Natural killer cell (primary cell): ENCODE measurements around the gene SLC5A1. TPM values are rescaled to one million over a fixed set of nuclear protein-coding genes. Genes with fewer than 3 reads are reported as not detected.
A peak's percentile ranks its signal among the peaks of the same experiment; 100 is the strongest.
"Not testable (repeated sequence)": the region's sequence is repeated elsewhere in the genome, so short reads cannot be mapped to it uniquely, and the experiment has no call there.

Source experiments
- ATAC-seq, 3 donors: fragments of 150-1000 bp in 2 of 3; fragments of 200-7000 bp in 1 of 3; cut with Tn5 transposase; 1 replicate in 1 of 3; 2 replicates in 2 of 3; pipeline ENCODE4 v1.10.0; 2021; ENCODE audit warnings: mild to moderate bottlenecking in 2 of 3, moderate library complexity in 2 of 3
- DNase-seq, 2 donors: peaks; one replicate each; pipeline versions ENCODE4 v3.0.0 to v3.0.0-alpha.2; 2013 to 2021; ENCODE audit warnings: mixed read lengths in 1 of 2
- H3K27ac ChIP-seq: one replicate; pipeline ENCODE4 v1.5.1; 2013; ENCODE audit warnings: mild to moderate bottlenecking, low read length
- H3K27me3 ChIP-seq: one replicate; pipeline ENCODE4 v1.6.1; 2013; ENCODE audit warnings: low read length; ENCODE audit not compliant: control insufficient read depth, insufficient read depth
- H3K36me3 ChIP-seq: one replicate; pipeline ENCODE4 v1.6.1; 2013; ENCODE audit warnings: low read length; ENCODE audit not compliant: control insufficient read depth, insufficient read depth
- H3K4me1 ChIP-seq: one replicate; pipeline ENCODE4 v1.6.1; 2013; ENCODE audit warnings: low read length; ENCODE audit not compliant: control insufficient read depth, insufficient read depth
- H3K4me3 ChIP-seq: one replicate; pipeline ENCODE4 v1.5.1; 2013; ENCODE audit warnings: low read length
- H3K9me3 ChIP-seq: one replicate; pipeline ENCODE4 v1.6.1; 2013; ENCODE audit warnings: low read length; ENCODE audit not compliant: control insufficient read depth, insufficient read depth
- H3K27ac Mint-ChIP-seq, 2 donors: one replicate each; pipeline ENCODE4 v1.8.0; 2022; ENCODE audit warnings: mild to moderate bottlenecking in 2 of 2, mixed read lengths in 2 of 2, moderate library complexity in 1 of 2
- H3K27me3 Mint-ChIP-seq, 2 donors: one replicate each; pipeline ENCODE4 v1.8.0; 2022; ENCODE audit warnings: low read depth in 2 of 2, mixed read lengths in 2 of 2
- H3K36me3 Mint-ChIP-seq: one replicate; pipeline ENCODE4 v1.8.0; 2022; ENCODE audit warnings: mixed read lengths
- H3K4me1 Mint-ChIP-seq, 2 donors: one replicate each; pipeline ENCODE4 v1.8.0; 2022; ENCODE audit warnings: mixed read lengths in 2 of 2
- H3K4me3 Mint-ChIP-seq: one replicate; pipeline ENCODE4 v1.8.0; 2022; ENCODE audit warnings: mild to moderate bottlenecking, moderate library complexity, mixed read lengths
- H3K9me3 Mint-ChIP-seq, 2 donors: one replicate each; pipeline ENCODE4 v1.8.0; 2022; ENCODE audit warnings: mixed read lengths in 2 of 2
- CTCF ChIP-seq: fragments of 200-600 bp; IDR thresholded peaks from one replicate; pipeline ENCODE4 v1.8.0; 2022; ENCODE audit warnings: antibody characterized with exemption
- WGBS: methylation state at CpG from one replicate; pipeline ENCODE4 v1.1.7; 2013; ENCODE audit warnings: missing lambda C conversion rate; ENCODE audit not compliant: insufficient coverage; 5-methylcytosine and 5-hydroxymethylcytosine counted together
- intact Hi-C: fragments of 100-400 bp; cut with micrococcal nuclease; formaldehyde crosslinking; loops from one replicate; pipeline ENCODE4 v1.14.2; 2022
- total RNA-seq, 4 donors: library from RNA; stranded (reverse); fragments of 120-200 nt in 1 of 4; gene quantifications; one replicate each; pipeline versions ENCODE4 v1.2.3 to v1.2.4, GENCODE V29; 2013 to 2022

Gene SLC5A1
- total RNA-seq, 3 donors from 2014 or later (not counting 1 experiment from before 2014, with no cell fraction given), result not detected

DNA sequence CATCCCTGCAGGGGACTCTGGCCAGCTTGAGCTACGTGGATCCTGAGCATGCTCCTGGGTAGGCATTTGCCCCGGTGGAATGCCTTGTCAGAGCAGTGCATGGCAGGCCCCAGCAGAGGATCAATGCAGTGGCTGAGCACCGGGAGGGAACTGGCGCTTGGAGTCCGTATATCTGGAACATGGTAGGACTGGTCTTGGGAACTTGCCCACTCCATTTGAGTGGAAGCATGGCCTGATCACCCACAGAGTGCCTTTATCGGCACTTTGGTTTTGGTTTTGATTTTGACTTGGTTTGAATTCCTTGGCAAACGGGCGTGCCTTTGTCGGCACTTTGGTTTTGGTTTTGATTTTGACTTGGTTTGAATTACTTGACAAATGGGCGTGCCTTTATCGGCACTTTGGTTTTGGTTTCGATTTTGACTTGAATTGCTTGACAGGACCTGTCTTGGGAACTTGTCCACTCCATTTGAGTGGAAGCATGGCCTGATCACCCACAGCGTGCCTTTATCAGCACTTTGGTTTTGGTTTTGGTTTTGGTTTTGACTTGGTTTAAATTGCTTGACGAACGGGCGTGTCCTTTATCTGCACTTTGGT, 94.8 kb downstream of the SLC5A1 start:
- peak overlapping the region; percentile 88 to 91 for H3K27ac Mint-ChIP-seq
- Histone ChIP-seq H3K27ac (peak overlapping the region; percentile 44), H3K4me1 (peaks cover 12% of the 10 kb centered on the region), H3K4me3 (peak overlapping the region; percentile 39)
- intact Hi-C loops, result loop anchor here (5.0 kb wide), 1 partner anchor 274 kb away; the partner anchor contains the start of gene RTCB
- ATAC-seq, result peak; percentile 75 to 83 (median 82)
- not testable (repeated sequence) for H3K9me3 ChIP-seq, H3K9me3 Mint-ChIP-seq, H3K27me3 Mint-ChIP-seq, H3K27me3 ChIP-seq, H3K36me3 ChIP-seq, H3K36me3 Mint-ChIP-seq
- WGBS, result 24% methylated on average over 16 of the region's 16 CpGs
- peaks cover 12 to 13% of the 10 kb centered on the region in 2 donors for H3K4me1 Mint-ChIP-seq
- peak overlapping the region; percentile 94 for H3K4me3 Mint-ChIP-seq
- peak; percentile 34 to 81 for DNase-seq

- ATAC-seq, H3K36me3 Mint-ChIP-seq, H3K9me3 Mint-ChIP-seq, H3K36me3 ChIP-seq, H3K4me3 ChIP-seq, H3K27me3 Mint-ChIP-seq, DNase-seq, H3K27me3 ChIP-seq, H3K9me3 ChIP-seq, H3K27ac ChIP-seq: not testable (repeated sequence)
- peaks cover 12% of the 10 kb centered on the region for H3K4me1 ChIP-seq
- Mint-ChIP-seq H3K4me1 (peaks cover 12 to 13% of the 10 kb centered on the region in 2 donors), H3K27ac (peak overlapping the region; percentile 88 to 91), H3K4me3 (peak overlapping the region; percentile 94)
- intact Hi-C loops, result loop anchor here (5.0 kb wide), 1 partner anchor 274 kb away; the partner anchor contains the start of gene RTCB
- no CpG with 5 or more reads among the region's 1 CpG for WGBS
Observed at GRCh38 chr22:32138576-32138975, 95.5 kb downstream of the SLC5A1 start.

- H3K27ac ChIP-seq, H3K4me3 ChIP-seq, DNase-seq: not testable (repeated sequence)
Observed at GRCh38 chr22:32140688-32141087, 97.6 kb downstream of the SLC5A1 start.

DNA sequence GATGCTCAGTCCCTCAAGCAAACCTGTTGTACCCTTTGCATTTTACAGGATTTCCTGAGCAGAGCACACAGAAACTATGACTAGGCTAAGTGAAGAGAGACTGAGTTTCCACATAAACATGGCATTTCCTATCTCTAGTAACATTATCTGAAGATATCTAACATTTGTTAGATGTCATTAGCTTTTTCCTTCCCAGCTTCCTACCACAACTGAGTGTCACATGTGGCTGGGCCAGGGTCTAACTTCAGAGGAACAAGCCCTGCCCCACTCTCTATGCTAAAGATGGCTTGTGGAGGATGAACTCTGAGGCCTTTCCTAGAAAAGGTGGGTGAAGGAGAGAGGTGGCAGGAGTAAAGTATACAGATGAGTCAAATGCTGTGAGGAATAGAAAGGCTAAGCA, 99.5 kb downstream of the SLC5A1 start:
- H3K4me3 Mint-ChIP-seq, result no peak overlapping the region
- H3K36me3 Mint-ChIP-seq, result peaks cover 3% of the 10 kb centered on the region
- no peaks in the 10 kb centered on the region for H3K36me3 ChIP-seq
- H3K4me1 ChIP-seq, result peaks cover 11% of the 10 kb centered on the region
- DNase-seq (no peak), ATAC-seq (no peak)
- H3K27ac Mint-ChIP-seq, result no peak overlapping the region
- H3K27me3 ChIP-seq, result no peaks in the 10 kb centered on the region
- H3K9me3 ChIP-seq, result no peaks in the 10 kb centered on the region
- H3K9me3 Mint-ChIP-seq, result peaks cover 2 to 4% of the 10 kb centered on the region in 2 donors
- no peak for TF ChIP-seq CTCF
- H3K27me3 Mint-ChIP-seq, result no peaks in the 10 kb centered on the region
- no peak overlapping the region for H3K4me3 ChIP-seq
- peaks cover 8 to 9% of the 10 kb centered on the region in 2 donors for H3K4me1 Mint-ChIP-seq
- intact Hi-C loops, result no loop called here
- H3K27ac ChIP-seq, result no peak overlapping the region

More at GRCh38 chr22:32140688-32141087, 97.6 kb downstream of the SLC5A1 start:
- H3K4me3 Mint-ChIP-seq, H3K36me3 ChIP-seq, H3K27me3 Mint-ChIP-seq, intact Hi-C loops, H3K36me3 Mint-ChIP-seq, H3K9me3 Mint-ChIP-seq, H3K27ac Mint-ChIP-seq, H3K9me3 ChIP-seq, H3K27me3 ChIP-seq: not testable (repeated sequence)
- 59% methylated on average over 3 of the region's 6 CpGs for WGBS
- peaks cover 12 to 13% of the 10 kb centered on the region in 2 donors for H3K4me1 Mint-ChIP-seq
- peaks cover 19% of the 10 kb centered on the region for H3K4me1 ChIP-seq
- peak in 1 of 3 donors; percentile 40 for ATAC-seq

DNA sequence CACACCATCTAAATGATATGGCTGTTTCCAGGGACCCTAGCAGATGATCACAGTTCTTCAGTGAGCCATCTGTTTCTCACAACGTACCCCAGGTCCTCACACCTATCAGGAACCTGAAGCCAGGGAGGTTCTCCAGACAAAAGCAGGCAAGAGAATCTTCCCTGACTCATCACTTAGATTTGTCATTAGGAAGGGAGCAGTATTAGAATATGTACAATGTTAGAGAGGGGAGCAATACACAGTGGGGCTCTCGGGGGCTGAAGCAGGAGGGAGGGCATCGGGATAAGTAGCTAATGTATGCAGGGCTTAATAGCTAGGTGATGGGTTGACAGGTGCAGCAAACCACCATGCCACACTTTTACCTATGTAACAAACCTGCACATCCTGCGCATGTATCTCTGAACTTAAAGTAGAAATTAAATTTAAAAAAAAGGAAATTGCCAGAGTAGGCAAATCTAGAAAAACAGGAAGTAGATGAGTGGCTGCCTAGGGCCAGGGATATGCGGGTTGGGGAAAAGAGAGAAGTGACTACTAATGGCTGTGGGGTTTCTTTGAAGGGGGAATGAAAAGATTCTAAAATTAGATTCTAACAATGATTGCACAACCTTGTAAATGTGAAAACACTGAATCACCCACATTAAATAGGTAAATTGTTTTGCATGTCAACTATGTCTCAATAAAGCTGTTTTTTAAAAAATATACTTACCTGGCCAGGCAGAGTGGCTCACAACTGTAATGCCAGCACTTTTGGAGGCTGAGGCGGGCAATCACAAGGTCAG, 101.6 kb downstream of the SLC5A1 start:
- Mint-ChIP-seq H3K9me3 (peaks cover 2 to 4% of the 10 kb centered on the region in 2 donors), H3K36me3 (peaks cover 5% of the 10 kb centered on the region), H3K27me3 (peaks cover 7 to 13% of the 10 kb centered on the region in 2 donors), H3K4me3 (no peak overlapping the region), H3K27ac (no peak overlapping the region), H3K4me1 (no peaks in the 10 kb centered on the region)
- Histone ChIP-seq H3K4me1 (peaks cover 7% of the 10 kb centered on the region), H3K36me3 (no peaks in the 10 kb centered on the region), H3K4me3 (no peak overlapping the region), H3K27me3 (no peaks in the 10 kb centered on the region), H3K9me3 (no peaks in the 10 kb centered on the region), H3K27ac (no peak overlapping the region)
- TF ChIP-seq CTCF, result no peak
- ATAC-seq (peak in 2 of 3 donors; percentile 50 to 63), DNase-seq (no peak)
- intact Hi-C loops, result no loop called here
- 45% methylated on average over 5 of the region's 6 CpGs for WGBS

DNA sequence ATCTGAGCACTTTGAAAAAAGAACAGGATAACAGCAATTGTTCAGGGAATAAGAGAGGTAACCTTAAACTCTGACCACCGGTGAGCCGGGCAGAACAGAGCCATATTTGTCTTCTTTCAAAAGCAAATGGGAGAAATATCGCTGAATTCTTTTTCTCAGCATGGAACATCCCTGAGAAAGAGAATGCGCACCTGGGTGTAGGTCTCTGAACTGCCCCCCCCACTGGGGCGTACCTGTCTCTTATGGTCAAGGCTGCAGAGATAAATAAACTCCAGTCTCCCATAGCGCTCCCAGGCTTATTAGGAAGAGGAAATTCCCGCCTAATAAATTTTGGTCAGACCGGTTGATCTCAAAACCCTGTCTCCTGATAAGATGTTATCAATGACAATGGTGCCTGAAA, 104.1 kb downstream of the SLC5A1 start:
- H3K4me1 Mint-ChIP-seq, ATAC-seq, H3K36me3 ChIP-seq, H3K9me3 Mint-ChIP-seq, H3K27me3 ChIP-seq, H3K36me3 Mint-ChIP-seq, intact Hi-C loops, DNase-seq, H3K27ac Mint-ChIP-seq, H3K27ac ChIP-seq, H3K4me3 Mint-ChIP-seq, H3K9me3 ChIP-seq, H3K4me3 ChIP-seq, H3K4me1 ChIP-seq: not testable (repeated sequence)
- 87% methylated on average over 4 of the region's 8 CpGs for WGBS
- H3K27me3 Mint-ChIP-seq, result peaks cover 10 to 13% of the 10 kb centered on the region in 2 donors
